GM12878 (cell line): Measurements from ENCODE around the gene ZNF283. TPM values are rescaled to one million over a fixed set of nuclear protein-coding genes. Genes with fewer than 3 reads are reported as not detected.

Experiments used
- BCL11A ChIP-seq: IDR thresholded peaks from 2 replicates; pipeline ENCODE4 v1.6.1; 2011; ENCODE audit warnings: low read depth, low read length
- CBFB ChIP-seq: IDR thresholded peaks from 2 replicates; pipeline ENCODE4 v1.6.1; 2016; ENCODE audit warnings: antibody characterized with exemption, low read depth
- CREM ChIP-seq: IDR thresholded peaks from 2 replicates; pipeline ENCODE4 v1.6.1; 2014; ENCODE audit warnings: antibody characterized with exemption, low read depth
- CTCF ChIP-seq, 3 experiments: IDR thresholded peaks in 2 of 3; conservative IDR thresholded peaks in 1 of 3; 2 replicates each; pipeline ENCODE4 v1.5.1; 2011; ENCODE audit warnings: low read depth in 3 of 3, low read length in 3 of 3, mild to moderate bottlenecking in 3 of 3, control low read depth in 2 of 3, moderate library complexity in 2 of 3, inconsistent platforms in 1 of 3, mixed read lengths in 1 of 3; ENCODE audit not compliant: control insufficient read depth in 2 of 3, insufficient read depth in 1 of 3; ENCODE audit errors: extremely low read depth in 1 of 3
- ETV6 ChIP-seq, 2 experiments: fragments of 450-650 bp in 1 of 2; IDR thresholded peaks in 1 of 2; conservative IDR thresholded peaks in 1 of 2; 2 replicates each; pipeline ENCODE4 v1.6.1; 2014; ENCODE audit warnings: antibody characterized with exemption in 1 of 2, borderline replicate concordance in 1 of 2, low read depth in 1 of 2, mild to moderate bottlenecking in 1 of 2, moderate library complexity in 1 of 2
- GABPA ChIP-seq: IDR thresholded peaks from 2 replicates; pipeline ENCODE4 v1.6.1; 2014; ENCODE audit warnings: antibody characterized with exemption, low read depth, mild to moderate bottlenecking, inconsistent platforms
- HDGF ChIP-seq: fragments of 450-650 bp; IDR thresholded peaks from 2 replicates; pipeline ENCODE4 v1.6.1; 2016; ENCODE audit warnings: antibody characterized with exemption
- HSF1 ChIP-seq: fragments of 150-350 bp; IDR thresholded peaks from 2 replicates; pipeline ENCODE4 v1.6.1; 2014; ENCODE audit warnings: mild to moderate bottlenecking, low read depth, low read length
- IRF4 ChIP-seq: IDR thresholded peaks from 2 replicates; pipeline ENCODE4 v1.6.1; 2011; ENCODE audit warnings: low read depth, low read length
- MAX ChIP-seq: IDR thresholded peaks from 2 replicates; pipeline ENCODE4 v1.6.1; 2012; ENCODE audit warnings: low read depth, low read length, improper control_type of control experiment
- MEF2A ChIP-seq: IDR thresholded peaks from 2 replicates; pipeline ENCODE4 v1.6.1; 2011; ENCODE audit warnings: low read depth, mild to moderate bottlenecking, low read length, moderate library complexity; ENCODE audit not compliant: insufficient read depth
- MTA3 ChIP-seq: IDR thresholded peaks from 2 replicates; pipeline ENCODE4 v1.6.1; 2012; ENCODE audit warnings: low read length, inconsistent platforms, borderline replicate concordance
- MYC ChIP-seq: IDR thresholded peaks from 2 replicates; pipeline ENCODE4 v1.6.1; 2011; ENCODE audit warnings: mild to moderate bottlenecking, low read length, moderate library complexity, inconsistent platforms; ENCODE audit not compliant: insufficient read depth, insufficient replicate concordance, insufficient read length, severe bottlenecking
- POLR2A ChIP-seq: IDR thresholded peaks from 2 replicates; pipeline ENCODE4 v1.6.1; 2011; ENCODE audit warnings: low read depth, mild to moderate bottlenecking, low read length
- POLR2AphosphoS2 ChIP-seq: IDR thresholded peaks from 2 replicates; pipeline ENCODE4 v1.6.1; 2011; ENCODE audit warnings: low read depth, mild to moderate bottlenecking, low read length, improper control_type of control experiment, moderate library complexity
- RAD51 ChIP-seq: fragments of 450-650 bp; IDR thresholded peaks from 2 replicates; pipeline ENCODE4 v1.6.1; 2016; ENCODE audit warnings: moderate library complexity, mild to moderate bottlenecking, inconsistent platforms
- RFX5 ChIP-seq: IDR thresholded peaks from 2 replicates; pipeline ENCODE4 v1.6.1; 2011; ENCODE audit warnings: low read depth, low read length, improper control_type of control experiment
- RUNX3 ChIP-seq: IDR thresholded peaks from 2 replicates; pipeline ENCODE4 v1.6.1; 2012; ENCODE audit warnings: low read length, inconsistent platforms
- SIN3A ChIP-seq: IDR thresholded peaks from 2 replicates; pipeline ENCODE4 v1.6.1; 2012; ENCODE audit warnings: low read depth, low read length, improper control_type of control experiment
- SKIL ChIP-seq: fragments of 450-650 bp; IDR thresholded peaks from 2 replicates; pipeline ENCODE4 v1.6.1; 2017; ENCODE audit warnings: mild to moderate bottlenecking, low read depth, inconsistent platforms; ENCODE audit not compliant: poor library complexity, severe bottlenecking
- SMAD1 ChIP-seq: fragments of 450-650 bp; IDR thresholded peaks from 2 replicates; pipeline ENCODE4 v1.6.1; 2018; ENCODE audit warnings: mild to moderate bottlenecking, low read depth; ENCODE audit not compliant: partially characterized antibody
- SP1 ChIP-seq: IDR thresholded peaks from one replicate; pipeline ENCODE4 v1.6.1; 2011; ENCODE audit warnings: low read depth, low read length
- SPI1 ChIP-seq: IDR thresholded peaks from 2 replicates; pipeline ENCODE4 v1.6.1; 2011; ENCODE audit warnings: low read depth, mild to moderate bottlenecking, low read length, moderate library complexity, borderline replicate concordance; ENCODE audit not compliant: insufficient read depth
- STAT1 ChIP-seq: fragments of 450-650 bp; conservative IDR thresholded peaks from 2 replicates; pipeline ENCODE4 v1.6.1; 2014; ENCODE audit warnings: antibody characterized with exemption, mild to moderate bottlenecking
- USF2 ChIP-seq: IDR thresholded peaks from 2 replicates; pipeline ENCODE4 v1.6.1; 2011; ENCODE audit warnings: low read depth, low read length, improper control_type of control experiment, borderline replicate concordance
- polyA plus RNA-seq, 11 experiments: library from polyadenylated mRNA; depleted of rRNA in 4 of 11; unstranded in 6 of 11; stranded (reverse) in 5 of 11; fragments of >200 nt; fragmentation: Nextera tagmentation in 4 of 11; fragmentation: Illumina TruSeq in 1 of 11; extraction: Ambion mirVana in 4 of 11; extraction: Trizol in 1 of 11; gene quantifications; 1 replicate in 1 of 11; 2 replicates in 10 of 11; pipeline versions ENCODE4 v1.2.1 to v1.2.3, GENCODE V29; 2011 to 2016; ENCODE audit warnings: inconsistent platforms in 2 of 11, missing spikeins in 2 of 11, low read depth in 1 of 11
- total RNA-seq, 4 experiments: library from RNA; depleted of rRNA in 3 of 4; stranded (reverse); fragments of >200 nt in 3 of 4; fragmentation: Illumina TruSeq in 1 of 4; extraction: Trizol in 1 of 4; gene quantifications; 2 replicates each; pipeline versions ENCODE4 v1.2.1 to v1.2.3, GENCODE V29; 2013 to 2021

ZNF283 gene
- total and polyA plus RNA-seq, 10 of the 15 experiments (the other 5 are each of a cell fraction or from before 2014, with no cell fraction given): 2.2 to 7.8 (median 3.7) TPM

GRCh38 chr19:43784981-43785808 is 41.9 kb upstream of the ZNF283 start (continued):
- no peak for TF ChIP-seq POLR2AphosphoS2
- no peak for TF ChIP-seq MYC
- TF ChIP-seq GABPA: no peak
- TF ChIP-seq SIN3A: no peak
- TF ChIP-seq MEF2A: no peak
- no peak for TF ChIP-seq POLR2A
- TF ChIP-seq BCL11A: no peak
- no peak for TF ChIP-seq RFX5
- TF ChIP-seq HSF1: no peak
- no peak for TF ChIP-seq CBFB
- no peak for TF ChIP-seq SMAD1
- no peak for TF ChIP-seq CREM
- TF ChIP-seq RAD51: no peak
- peak; percentile 98 to 100 (median 100); a peak in 5 of 6 replicates for TF ChIP-seq CTCF (IDR thresholded peaks at IDR 0.05 in 2 of 3, conservative IDR thresholded peaks at IDR 0.05 in 1 of 3; ENCODE audit: control insufficient read depth in 2 of 3, extremely low read depth in 1 of 3, insufficient read depth in 1 of 3, low read depth in 3 of 3, low read length in 3 of 3)
- no peak for TF ChIP-seq USF2
- TF ChIP-seq RUNX3: peak; percentile 21; the same call in 1 of the 2 replicates
- TF ChIP-seq MAX: peak; percentile 26; the same call in 1 of the 2 replicates
- no peak for TF ChIP-seq MTA3
- TF ChIP-seq HDGF: no peak
- no peak for TF ChIP-seq SKIL
- no peak for TF ChIP-seq SP1
- TF ChIP-seq STAT1: peak; percentile 55; the same call in 1 of the 2 replicates
- TF ChIP-seq IRF4: no peak
- TF ChIP-seq ETV6 (conservative IDR thresholded peaks at IDR 0.05 in 1 of 2, IDR thresholded peaks at IDR 0.05 in 1 of 2; ENCODE audit: borderline replicate concordance in 1 of 2, low read depth in 1 of 2): no peak
- TF ChIP-seq SPI1: no peak
